GM18907 (cell line): ENCODE results near the gene PDE6C.
"Not testable (repeated sequence)": the region's sequence is repeated elsewhere in the genome, so short reads cannot be mapped to it uniquely, and the experiment has no call there.

Source experiments
- ATAC-seq: cut with Tn5 transposase; IDR thresholded peaks from one replicate; pipeline ENCODE4 v1.9.1; 2021; ENCODE audit warnings: mild to moderate bottlenecking, moderate library complexity; ENCODE audit not compliant: unreplicated experiment

PDE6C gene

GRCh38 chr10:93629647-93630305 is 17.4 kb downstream of the PDE6C start:
- no peak for ATAC-seq

GRCh38 chr10:93630625-93631557 is 18.6 kb downstream of the PDE6C start:
- no peak for ATAC-seq

GRCh38 chr10:93639791-93640190 is 27.5 kb downstream of the PDE6C start:
- ATAC-seq = no peak

GRCh38 chr10:93652857-93653256 is 40.5 kb downstream of the PDE6C start:
- no peak for ATAC-seq

GRCh38 chr10:93654201-93654600 is 41.9 kb downstream of the PDE6C start:
- ATAC-seq = no peak

- ATAC-seq = no peak
Measured at GRCh38 chr10:93656155-93656554, 43.8 kb downstream of the PDE6C start.

GRCh38 chr10:93657757-93658156 is 45.4 kb downstream of the PDE6C start:
- ATAC-seq = no peak

- no peak for ATAC-seq
Measured at GRCh38 chr10:93666030-93666429, 53.7 kb downstream of the PDE6C start.

- ATAC-seq = no peak
Measured at GRCh38 chr10:93667795-93668194, 55.5 kb downstream of the PDE6C start.

- ATAC-seq = no peak
Measured at GRCh38 chr10:93670372-93670771, 58.0 kb downstream of the PDE6C start.

- no peak for ATAC-seq
Measured at GRCh38 chr10:93671042-93671441, 58.7 kb downstream of the PDE6C start.

GRCh38 chr10:93672022-93672678 is 59.8 kb downstream of the PDE6C start:
- no peak for ATAC-seq

GRCh38 chr10:93672890-93673289 is 60.6 kb downstream of the PDE6C start:
- no peak for ATAC-seq

- ATAC-seq = no peak
Measured at GRCh38 chr10:93673791-93674190, 61.5 kb downstream of the PDE6C start.

GRCh38 chr10:93678386-93678785 is 66.0 kb downstream of the PDE6C start:
- no peak for ATAC-seq

GRCh38 chr10:93678805-93679587 is 66.7 kb downstream of the PDE6C start:
- ATAC-seq = no peak

GRCh38 chr10:93680412-93681047 is 68.2 kb downstream of the PDE6C start:
- ATAC-seq = no peak

GRCh38 chr10:93687737-93688136 is 75.4 kb downstream of the PDE6C start:
- ATAC-seq = no peak

- ATAC-seq = no peak
Measured at GRCh38 chr10:93695740-93696139, 83.4 kb downstream of the PDE6C start.

GRCh38 chr10:93696582-93696981 is 84.2 kb downstream of the PDE6C start:
- not testable (repeated sequence) for ATAC-seq
